Glutamatergic neuron (in vitro differentiated cells): Measurements from ENCODE around the gene RBPMS2. TPM values are rescaled to one million over a fixed set of nuclear protein-coding genes. Genes with fewer than 3 reads are reported as not detected.
"Not testable (repeated sequence)": the region's sequence is repeated elsewhere in the genome, so short reads cannot be mapped to it uniquely, and the experiment has no call there.

ENCODE experiments used
- DNase-seq: peaks from one replicate; pipeline ENCODE4 v3.0.0; 2022
- H3K27ac Mint-ChIP-seq: one replicate; pipeline ENCODE4 v1.8.0; 2020; ENCODE audit warnings: mild to moderate bottlenecking, mixed read lengths, inconsistent platforms; ENCODE audit not compliant: unreplicated experiment
- H3K27me3 Mint-ChIP-seq: one replicate; pipeline ENCODE4 v1.8.0; 2020; ENCODE audit warnings: mild to moderate bottlenecking, moderate library complexity, mixed read lengths, inconsistent platforms; ENCODE audit not compliant: unreplicated experiment
- H3K36me3 Mint-ChIP-seq: one replicate; pipeline ENCODE4 v1.8.0; 2020; ENCODE audit warnings: mild to moderate bottlenecking, mixed read lengths, inconsistent platforms; ENCODE audit not compliant: unreplicated experiment
- H3K4me1 Mint-ChIP-seq: one replicate; pipeline ENCODE4 v1.8.0; 2020; ENCODE audit warnings: mild to moderate bottlenecking, low read depth, mixed read lengths, inconsistent platforms; ENCODE audit not compliant: unreplicated experiment
- H3K4me3 Mint-ChIP-seq: one replicate; pipeline ENCODE4 v1.8.0; 2020; ENCODE audit warnings: mild to moderate bottlenecking, mixed read lengths, inconsistent platforms; ENCODE audit not compliant: unreplicated experiment
- H3K9me3 Mint-ChIP-seq: one replicate; pipeline ENCODE4 v1.8.0; 2020; ENCODE audit warnings: mild to moderate bottlenecking, moderate library complexity, mixed read lengths, inconsistent platforms; ENCODE audit not compliant: unreplicated experiment
- CTCF ChIP-seq: fragments of 200-600 bp; sonication (generic); IDR thresholded peaks from one replicate; pipeline ENCODE4 v1.5.0; 2021; ENCODE audit not compliant: partially characterized antibody, unreplicated experiment
- total RNA-seq: library from RNA; stranded (reverse); fragmentation: NEBNext Ultra II Directional; extraction: Animal tissue kit (Norgen Biotek cat#: 25700); gene quantifications from one replicate; pipeline ENCODE4 v1.2.1, GENCODE V29; 2021; ENCODE audit not compliant: unreplicated experiment

Gene RBPMS2
- total RNA-seq, 1 donor from 2014 or later, result 2.0 TPM

DNA sequence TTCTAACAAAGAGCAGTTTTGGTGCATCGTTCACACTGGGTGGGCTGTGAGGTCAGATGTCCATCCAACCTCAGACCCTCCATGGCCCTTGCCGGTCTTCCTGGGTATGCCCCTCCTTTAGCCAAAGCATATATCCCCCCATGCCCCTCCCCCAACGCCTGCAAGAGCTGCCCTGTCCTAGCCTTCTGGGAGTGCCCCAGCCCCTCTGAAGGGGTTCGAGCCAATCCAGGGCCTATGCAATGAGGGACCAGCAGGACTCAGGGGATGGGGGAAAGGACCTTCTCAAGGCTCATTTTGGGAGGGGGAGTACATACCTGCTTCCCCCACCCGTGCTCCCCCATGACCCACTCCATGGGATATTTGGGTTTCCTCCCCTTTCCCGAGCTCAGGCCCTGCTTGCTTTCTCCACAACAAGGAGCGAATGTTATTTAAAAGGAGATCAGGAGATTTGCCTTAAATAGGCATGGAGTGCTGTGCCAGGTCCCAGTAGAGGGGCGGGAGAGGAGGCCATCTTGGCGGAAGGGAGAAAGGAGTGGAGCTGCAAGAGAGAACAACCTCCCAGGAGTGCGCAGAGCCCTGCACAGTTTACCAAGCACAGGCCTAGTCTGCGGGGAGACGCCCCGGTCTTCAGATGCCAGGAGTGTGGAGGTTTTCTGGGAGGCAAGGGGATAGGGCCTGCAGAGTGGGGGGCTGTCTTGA, 31.8 kb upstream of the RBPMS2 start:
- no peak for DNase-seq
- peaks cover 21% of the 10 kb centered on the region for H3K4me1 Mint-ChIP-seq
- no peaks in the 10 kb centered on the region for H3K36me3 Mint-ChIP-seq
- no peak overlapping the region for H3K27ac Mint-ChIP-seq
- H3K9me3 Mint-ChIP-seq, result peaks cover 3% of the 10 kb centered on the region
- no peak for TF ChIP-seq CTCF
- peaks cover 10% of the 10 kb centered on the region for H3K27me3 Mint-ChIP-seq
- no peak overlapping the region for H3K4me3 Mint-ChIP-seq

- DNase-seq, result no peak
- Mint-ChIP-seq H3K27ac (no peak overlapping the region), H3K27me3 (peaks cover 10% of the 10 kb centered on the region), H3K4me1 (peaks cover 17% of the 10 kb centered on the region), H3K36me3 (no peaks in the 10 kb centered on the region), H3K9me3 (peaks cover 3% of the 10 kb centered on the region), H3K4me3 (no peak overlapping the region)
- TF ChIP-seq CTCF, result no peak
Measured at GRCh38 chr15:64806509-64806908, 31.1 kb upstream of the RBPMS2 start.

GRCh38 chr15:64804619-64805018, 29.2 kb upstream of the RBPMS2 start:
- Mint-ChIP-seq H3K36me3 (peaks cover 5% of the 10 kb centered on the region), H3K27ac (no peak overlapping the region)
- DNase-seq, result no peak

DNA sequence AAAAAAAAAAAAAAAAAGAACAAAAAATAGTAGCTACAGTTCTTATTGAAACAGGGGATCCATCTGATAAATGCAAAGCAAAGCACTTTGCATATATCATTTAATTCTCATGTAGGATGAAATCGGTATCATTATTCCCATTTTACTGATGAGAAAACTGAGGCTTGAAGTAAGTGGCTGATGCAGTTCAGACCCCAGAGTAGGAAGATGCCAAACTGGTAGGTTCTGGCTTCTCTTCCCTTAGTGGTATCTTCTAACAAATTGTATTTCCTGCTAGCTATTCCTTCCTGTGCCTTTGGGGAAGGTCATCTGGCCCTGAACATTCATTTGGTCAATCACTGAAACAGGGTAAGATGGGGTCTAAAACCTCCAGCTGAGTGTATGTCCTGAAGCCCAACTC, 28.1 kb upstream of the RBPMS2 start:
- no peak for TF ChIP-seq CTCF
- Mint-ChIP-seq H3K27ac (no peak overlapping the region), H3K4me1 (peaks cover 3% of the 10 kb centered on the region), H3K4me3 (no peak overlapping the region), H3K36me3 (peaks cover 5% of the 10 kb centered on the region), H3K9me3 (peaks cover 3% of the 10 kb centered on the region), H3K27me3 (peaks cover 4% of the 10 kb centered on the region)
- DNase-seq, result no peak

More at GRCh38 chr15:64804619-64805018, 29.2 kb upstream of the RBPMS2 start:
- Mint-ChIP-seq H3K27me3 (peaks cover 4% of the 10 kb centered on the region), H3K9me3 (peaks cover 3% of the 10 kb centered on the region), H3K4me3 (no peak overlapping the region), H3K4me1 (peaks cover 8% of the 10 kb centered on the region)
- TF ChIP-seq CTCF, result no peak

GRCh38 chr15:64800476-64800875, 25.1 kb upstream of the RBPMS2 start:
- TF ChIP-seq CTCF, result no peak
- Mint-ChIP-seq H3K27ac (no peak overlapping the region), H3K4me3 (no peak overlapping the region), H3K9me3 (peaks cover 3% of the 10 kb centered on the region), H3K36me3 (peaks cover 5% of the 10 kb centered on the region), H3K27me3 (peaks cover 4% of the 10 kb centered on the region), H3K4me1 (no peaks in the 10 kb centered on the region)
- DNase-seq, result no peak

GRCh38 chr15:64798905-64799304, 23.5 kb upstream of the RBPMS2 start:
- not testable (repeated sequence) for H3K9me3 Mint-ChIP-seq, H3K4me1 Mint-ChIP-seq, H3K36me3 Mint-ChIP-seq, H3K4me3 Mint-ChIP-seq, H3K27me3 Mint-ChIP-seq, DNase-seq, H3K27ac Mint-ChIP-seq

DNA sequence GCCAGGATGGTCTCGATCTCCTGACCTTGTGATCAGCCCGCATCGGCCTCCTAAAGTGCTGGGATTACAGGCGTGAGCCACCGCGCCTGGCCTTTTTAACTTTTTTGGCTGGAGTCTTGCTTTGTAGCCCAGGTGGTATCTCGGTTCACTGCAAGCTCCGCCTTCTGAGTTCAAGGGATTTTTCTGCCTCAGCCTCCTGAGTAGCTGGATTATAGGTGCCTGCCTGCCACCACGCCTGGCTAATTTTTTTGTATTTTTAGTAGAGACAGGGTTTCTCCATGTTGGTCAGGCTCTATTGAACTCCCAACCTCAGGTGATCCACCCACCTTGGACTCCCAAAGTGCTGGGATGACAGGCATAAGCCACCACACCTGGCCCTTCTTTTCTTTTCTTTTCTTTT, 20.5 kb upstream of the RBPMS2 start:
- not testable (repeated sequence) for H3K9me3 Mint-ChIP-seq, H3K4me1 Mint-ChIP-seq, H3K27me3 Mint-ChIP-seq, DNase-seq, H3K27ac Mint-ChIP-seq, H3K36me3 Mint-ChIP-seq, H3K4me3 Mint-ChIP-seq

DNA sequence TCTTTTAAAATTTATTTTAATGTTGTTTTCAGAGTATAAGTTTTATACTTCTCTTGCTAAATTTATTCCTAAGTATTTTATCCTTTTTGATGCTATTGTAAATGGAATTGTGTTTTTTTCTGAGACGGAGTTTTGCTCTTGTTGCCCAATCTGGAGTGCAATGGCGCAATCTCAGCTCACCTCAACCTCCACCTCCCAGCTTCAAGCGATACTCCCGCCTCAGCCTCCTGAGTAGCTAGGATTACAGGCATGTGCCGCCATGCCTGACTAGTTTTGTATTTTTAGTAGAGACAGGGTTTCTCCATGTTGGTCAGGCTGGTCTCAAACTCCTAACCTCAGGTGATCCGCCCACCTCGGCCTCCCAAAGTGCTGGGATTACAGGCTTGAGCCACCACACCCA, 19.9 kb upstream of the RBPMS2 start:
- H3K27me3 Mint-ChIP-seq, H3K36me3 Mint-ChIP-seq, H3K9me3 Mint-ChIP-seq, H3K4me1 Mint-ChIP-seq, H3K27ac Mint-ChIP-seq, H3K4me3 Mint-ChIP-seq, DNase-seq: not testable (repeated sequence)
